Left ventricle myocardium inferior (tissue), 1 donor: ENCODE measurements around the gene SLC26A11. TPM values are rescaled to one million over a fixed set of nuclear protein-coding genes. Genes with fewer than 3 reads are reported as not detected.

Experiments
- DNase-seq: peaks from one replicate; pipeline ENCODE4 v3.0.0-alpha.2; 2020
- H3K27ac ChIP-seq: fragments of 200-600 bp; replicated peaks from 2 replicates; pipeline ENCODE4 v1.8.0; 2021
- H3K27me3 ChIP-seq: fragments of 200-600 bp; 2 replicates; pipeline ENCODE4 v1.8.0; 2021; ENCODE audit warnings: low read depth
- H3K36me3 ChIP-seq: fragments of 200-600 bp; 2 replicates; pipeline ENCODE4 v1.8.0; 2021
- H3K4me1 ChIP-seq: fragments of 200-600 bp; 2 replicates; pipeline ENCODE4 v1.8.0; 2021
- H3K4me3 ChIP-seq: fragments of 200-600 bp; 2 replicates; pipeline ENCODE4 v1.8.0; 2021; ENCODE audit warnings: mild to moderate bottlenecking, moderate library complexity
- H3K9me3 ChIP-seq: fragments of 200-600 bp; replicated peaks from 2 replicates; pipeline ENCODE4 v1.8.0; 2021
- intact Hi-C: fragments of 100-400 bp; cut with micrococcal nuclease; formaldehyde crosslinking; loops from one replicate; pipeline ENCODE4 v1.11.0; 2022
- total RNA-seq: library from RNA; stranded (reverse); fragmentation: NEBNext Ultra II Directional; extraction: Animal tissue kit (Norgen Biotek cat#: 25700); gene quantifications from one replicate; pipeline ENCODE4 v1.2.1, GENCODE V29; 2021
- TF ChIP-seq, protein P1 (sequence below): fragments of 200-600 bp; IDR thresholded peaks from 2 replicates; pipeline ENCODE4 v1.8.0; 2021; ENCODE audit warnings: antibody characterized with exemption, mild to moderate bottlenecking, borderline replicate concordance
- donor health status: DM: no; HTN: yes; CAD: no; lungs with severe emphysema.

The SLC26A11 gene
- total RNA-seq, 1 donor from 2014 or later: 4.1 TPM

- peaks cover 63% of the 10 kb centered on the region for H3K36me3 ChIP-seq
Observed at GRCh38 chr17:80210348-80211108, 9.7 kb upstream of the SLC26A11 start.

DNA sequence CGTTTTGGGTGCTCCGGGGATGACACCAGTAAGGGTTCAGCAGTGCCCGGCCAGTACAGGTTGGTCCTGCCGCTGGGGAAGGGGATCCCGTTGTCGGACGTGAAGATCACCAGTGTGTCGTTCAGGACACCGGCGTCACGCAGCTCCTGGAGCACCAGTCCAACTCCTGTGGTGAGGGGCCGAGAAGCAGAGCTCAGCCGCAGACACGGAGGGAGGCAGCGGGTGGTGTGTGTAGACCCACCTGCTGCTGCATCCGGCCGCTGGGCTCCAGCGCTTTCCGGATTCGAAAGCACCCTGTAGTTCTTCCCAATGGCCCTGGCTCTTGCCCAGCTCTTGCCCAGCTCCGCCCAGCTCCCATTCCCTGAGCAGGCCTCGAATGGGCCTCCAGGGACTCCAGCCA is 8.1 kb upstream of the SLC26A11 start:
- intact Hi-C loops: no loop called here
- no peaks in the 10 kb centered on the region for H3K4me1 ChIP-seq
- DNase-seq: no peak
- H3K27me3 ChIP-seq: no peaks in the 10 kb centered on the region
- no peak overlapping the region for H3K4me3 ChIP-seq
- no peaks in the 10 kb centered on the region for H3K9me3 ChIP-seq
- H3K36me3 ChIP-seq: peaks cover 76% of the 10 kb centered on the region
- TF ChIP-seq, protein P1, sequence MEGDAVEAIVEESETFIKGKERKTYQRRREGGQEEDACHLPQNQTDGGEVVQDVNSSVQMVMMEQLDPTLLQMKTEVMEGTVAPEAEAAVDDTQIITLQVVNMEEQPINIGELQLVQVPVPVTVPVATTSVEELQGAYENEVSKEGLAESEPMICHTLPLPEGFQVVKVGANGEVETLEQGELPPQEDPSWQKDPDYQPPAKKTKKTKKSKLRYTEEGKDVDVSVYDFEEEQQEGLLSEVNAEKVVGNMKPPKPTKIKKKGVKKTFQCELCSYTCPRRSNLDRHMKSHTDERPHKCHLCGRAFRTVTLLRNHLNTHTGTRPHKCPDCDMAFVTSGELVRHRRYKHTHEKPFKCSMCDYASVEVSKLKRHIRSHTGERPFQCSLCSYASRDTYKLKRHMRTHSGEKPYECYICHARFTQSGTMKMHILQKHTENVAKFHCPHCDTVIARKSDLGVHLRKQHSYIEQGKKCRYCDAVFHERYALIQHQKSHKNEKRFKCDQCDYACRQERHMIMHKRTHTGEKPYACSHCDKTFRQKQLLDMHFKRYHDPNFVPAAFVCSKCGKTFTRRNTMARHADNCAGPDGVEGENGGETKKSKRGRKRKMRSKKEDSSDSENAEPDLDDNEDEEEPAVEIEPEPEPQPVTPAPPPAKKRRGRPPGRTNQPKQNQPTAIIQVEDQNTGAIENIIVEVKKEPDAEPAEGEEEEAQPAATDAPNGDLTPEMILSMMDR: no peak
- no peak overlapping the region for H3K27ac ChIP-seq

More at GRCh38 chr17:80210348-80211108, 9.7 kb upstream of the SLC26A11 start:
- H3K27ac ChIP-seq: no peak overlapping the region
- intact Hi-C loops: no loop called here
- H3K4me3 ChIP-seq: no peak overlapping the region
- H3K4me1 ChIP-seq: no peaks in the 10 kb centered on the region
- TF ChIP-seq, protein P1: no peak
- H3K27me3 ChIP-seq: no peaks in the 10 kb centered on the region
- no peak for DNase-seq
- no peaks in the 10 kb centered on the region for H3K9me3 ChIP-seq

- Histone ChIP-seq H3K27me3 (no peaks in the 10 kb centered on the region), H3K27ac (no peak overlapping the region), H3K4me1 (no peaks in the 10 kb centered on the region), H3K36me3 (peaks cover 76% of the 10 kb centered on the region), H3K4me3 (no peak overlapping the region), H3K9me3 (no peaks in the 10 kb centered on the region)
- TF ChIP-seq, protein P1: no peak
- DNase-seq: no peak
- intact Hi-C loops: no loop called here
Observed at GRCh38 chr17:80212511-80212910, 7.7 kb upstream of the SLC26A11 start.

DNA sequence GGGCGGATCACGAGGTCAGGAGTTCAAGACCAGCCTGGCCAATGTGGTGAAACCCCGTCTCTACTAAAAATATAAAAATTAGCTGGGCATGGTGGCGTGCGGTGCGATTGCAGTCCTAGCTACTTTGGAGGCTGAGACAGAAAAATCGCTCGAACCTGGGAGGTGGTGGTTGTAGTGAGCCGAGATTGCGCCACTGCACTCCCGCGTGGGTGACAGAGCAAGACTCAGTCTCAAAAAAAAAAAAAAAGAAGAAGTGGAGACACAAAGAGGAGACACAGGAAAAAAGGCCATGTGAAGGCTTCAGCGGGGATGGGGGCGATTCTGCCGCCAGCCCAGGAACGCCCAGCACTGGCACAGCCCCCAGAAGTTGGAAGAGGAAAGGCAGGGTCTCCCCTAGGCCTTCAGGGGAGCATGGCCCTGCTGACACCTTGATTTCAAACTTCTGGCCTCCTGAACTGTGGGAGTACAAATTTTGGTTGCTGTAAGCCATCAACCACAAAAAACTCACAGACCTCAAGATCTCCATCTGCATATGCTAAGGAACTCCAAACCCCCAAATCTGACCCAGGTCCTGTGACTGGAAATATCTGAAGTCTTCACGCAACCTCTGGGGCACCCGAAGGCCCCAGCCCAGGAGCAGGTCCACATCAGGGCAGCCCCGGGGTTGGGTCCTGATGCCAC is 7.1 kb upstream of the SLC26A11 start:
- Histone ChIP-seq H3K27me3 (no peaks in the 10 kb centered on the region), H3K36me3 (peaks cover 76% of the 10 kb centered on the region), H3K9me3 (no peaks in the 10 kb centered on the region), H3K27ac (no peak overlapping the region), H3K4me3 (no peak overlapping the region), H3K4me1 (no peaks in the 10 kb centered on the region)
- DNase-seq: no peak
- TF ChIP-seq, protein P1: no peak
- intact Hi-C loops: no loop called here

- TF ChIP-seq, protein P1: no peak
- DNase-seq: no peak
- Histone ChIP-seq H3K4me1 (no peaks in the 10 kb centered on the region), H3K36me3 (peaks cover 76% of the 10 kb centered on the region), H3K4me3 (no peak overlapping the region), H3K9me3 (no peaks in the 10 kb centered on the region), H3K27me3 (no peaks in the 10 kb centered on the region), H3K27ac (no peak overlapping the region)
- intact Hi-C loops: no loop called here
Observed at GRCh38 chr17:80213643-80213975, 6.6 kb upstream of the SLC26A11 start.
